NCI-H774 (cell line): Measurements from ENCODE around the gene ATP1A3.
"Not testable (repeated sequence)": the region's sequence is repeated elsewhere in the genome, so short reads cannot be mapped to it uniquely, and the experiment has no call there.

Experiments
- DNase-seq: peaks from one replicate; lab custom pipeline; 2025; lab: John Stamatoyannopoulos, UW

Gene ATP1A3

DNA sequence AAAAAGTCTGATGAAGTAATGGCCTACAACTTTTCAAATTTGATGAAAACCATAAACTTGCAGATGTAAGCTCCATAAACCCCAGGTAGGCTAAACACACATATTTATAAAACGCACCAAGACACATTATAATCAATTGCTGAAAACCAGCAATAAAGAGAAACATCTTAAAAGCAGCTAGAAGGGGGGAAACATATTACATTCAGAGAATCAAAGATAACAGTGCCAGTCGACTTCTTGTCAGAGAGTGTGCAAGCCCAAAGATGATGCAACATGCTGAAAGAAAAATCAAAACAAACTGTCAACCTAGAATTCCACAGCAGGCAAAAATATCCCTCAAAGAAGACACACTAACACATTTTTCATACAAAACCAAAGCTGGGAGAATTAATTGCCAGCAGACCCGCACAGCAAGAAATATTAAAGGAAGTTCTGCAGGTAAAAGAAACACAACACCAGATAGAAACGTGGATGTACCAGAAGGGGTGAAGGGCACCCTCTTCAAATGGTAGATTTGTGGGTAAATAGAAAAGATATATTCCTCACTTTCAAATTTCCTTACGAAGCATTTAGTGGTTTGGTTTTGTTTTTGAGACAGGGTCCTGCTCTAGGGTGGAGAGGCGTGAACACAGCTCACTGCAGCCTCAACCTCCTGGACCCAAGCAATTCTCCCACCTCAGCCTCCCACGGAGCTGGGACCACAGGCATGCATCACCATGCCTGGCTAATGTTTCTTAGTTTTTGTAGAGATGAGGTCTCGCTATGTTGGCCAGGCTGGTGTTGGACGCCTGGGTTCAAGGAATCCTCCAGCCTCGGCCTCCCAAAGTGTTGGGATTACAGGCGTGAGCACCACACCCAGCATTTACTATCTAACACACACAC, 16.5 kb upstream of the ATP1A3 start:
- DNase-seq: no peak

DNA sequence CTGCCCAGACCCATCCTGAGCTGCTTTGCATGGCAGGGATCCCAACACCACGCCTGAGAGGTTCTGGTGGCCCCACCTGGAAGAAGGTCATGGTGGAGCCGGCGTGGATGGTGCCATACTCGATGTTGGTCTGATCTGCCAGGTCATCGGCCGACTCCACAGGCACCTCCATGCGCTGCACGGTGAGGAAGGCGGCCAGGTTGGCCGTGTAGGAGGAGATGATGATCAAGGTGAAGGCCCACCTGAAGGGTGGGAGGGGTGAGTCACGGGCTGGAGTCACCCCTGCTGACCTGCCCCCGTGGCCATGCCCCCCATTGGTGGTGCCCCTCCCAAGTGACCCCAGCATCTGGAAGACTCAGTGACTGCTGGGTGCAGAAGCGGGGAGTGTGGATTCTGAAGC, 12.5 kb upstream of the ATP1A3 start:
- DNase-seq: no peak

DNA sequence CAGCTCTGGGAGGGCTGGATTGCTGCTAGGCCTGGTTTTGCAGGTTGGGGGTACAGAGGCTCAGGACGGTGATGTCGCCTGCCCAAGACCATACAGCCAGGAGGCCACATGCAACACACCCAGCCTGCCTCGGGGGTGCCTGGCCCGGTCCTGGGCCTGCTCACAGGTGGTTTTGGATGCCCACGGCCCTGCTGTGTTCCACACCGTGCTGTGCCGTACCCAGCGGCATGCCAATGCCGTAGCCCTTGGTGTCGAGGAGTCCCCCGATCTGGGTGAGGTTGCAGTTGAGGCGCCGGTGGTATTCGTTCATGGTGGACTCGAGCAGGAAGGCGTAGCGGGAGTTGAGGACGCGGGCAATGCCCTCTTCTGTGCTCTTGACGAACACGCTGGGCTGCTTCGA, 11.5 kb upstream of the ATP1A3 start:
- no peak for DNase-seq

DNA sequence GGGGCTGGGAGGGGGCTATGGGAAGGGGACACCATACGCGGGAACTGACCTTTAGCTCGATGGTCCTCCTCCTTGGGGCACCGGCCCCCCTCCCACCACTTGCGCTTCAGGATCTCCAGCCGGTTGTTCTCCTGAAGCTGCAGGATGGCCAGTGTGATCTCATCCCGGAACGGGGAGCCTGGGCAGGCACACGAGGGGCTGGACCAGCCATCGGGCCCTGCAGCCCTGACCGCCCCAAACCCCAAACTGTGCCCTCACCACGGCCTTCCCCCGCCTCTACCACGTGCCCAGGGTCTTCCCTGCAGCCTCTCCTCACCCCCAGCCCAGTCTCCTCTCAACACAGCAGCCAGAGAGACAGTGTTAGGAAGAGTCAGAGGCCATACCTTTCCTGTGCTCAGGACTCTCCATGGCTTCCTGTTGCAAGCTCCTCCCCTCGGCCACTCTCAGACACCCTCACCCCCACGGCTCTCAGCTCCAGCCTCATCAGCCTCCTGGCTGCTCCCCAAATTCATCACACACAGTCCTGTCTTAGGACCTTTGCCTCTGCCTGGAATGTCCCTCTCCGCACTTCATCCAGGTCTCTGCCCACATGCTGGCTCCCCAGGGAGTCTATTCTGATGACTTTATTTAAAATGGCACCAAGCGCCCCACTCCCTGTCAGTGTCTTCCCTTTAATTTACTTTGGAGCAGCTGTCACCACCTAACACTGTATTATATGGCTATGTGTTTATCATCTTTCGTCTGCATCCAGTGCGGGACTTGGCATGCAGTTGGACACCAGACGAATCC, 9.7 kb upstream of the ATP1A3 start:
- no peak for DNase-seq

DNA sequence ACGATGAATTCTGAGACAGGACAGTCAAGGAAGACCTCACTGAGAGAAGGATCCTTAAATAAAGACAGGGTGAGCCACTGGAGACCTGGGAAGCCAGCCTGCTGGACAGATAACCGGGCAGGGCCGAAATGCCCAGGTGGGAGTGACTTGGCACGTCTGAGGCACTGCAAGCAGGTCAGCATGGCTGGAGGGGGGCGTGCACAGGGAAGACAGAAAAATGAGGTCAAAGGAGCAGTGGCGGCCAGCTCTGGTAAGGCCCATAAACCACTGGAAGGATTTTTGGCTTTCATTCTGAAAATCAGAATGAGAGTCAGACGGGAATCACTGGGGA, 5.8 kb upstream of the ATP1A3 start:
- DNase-seq: no peak

DNA sequence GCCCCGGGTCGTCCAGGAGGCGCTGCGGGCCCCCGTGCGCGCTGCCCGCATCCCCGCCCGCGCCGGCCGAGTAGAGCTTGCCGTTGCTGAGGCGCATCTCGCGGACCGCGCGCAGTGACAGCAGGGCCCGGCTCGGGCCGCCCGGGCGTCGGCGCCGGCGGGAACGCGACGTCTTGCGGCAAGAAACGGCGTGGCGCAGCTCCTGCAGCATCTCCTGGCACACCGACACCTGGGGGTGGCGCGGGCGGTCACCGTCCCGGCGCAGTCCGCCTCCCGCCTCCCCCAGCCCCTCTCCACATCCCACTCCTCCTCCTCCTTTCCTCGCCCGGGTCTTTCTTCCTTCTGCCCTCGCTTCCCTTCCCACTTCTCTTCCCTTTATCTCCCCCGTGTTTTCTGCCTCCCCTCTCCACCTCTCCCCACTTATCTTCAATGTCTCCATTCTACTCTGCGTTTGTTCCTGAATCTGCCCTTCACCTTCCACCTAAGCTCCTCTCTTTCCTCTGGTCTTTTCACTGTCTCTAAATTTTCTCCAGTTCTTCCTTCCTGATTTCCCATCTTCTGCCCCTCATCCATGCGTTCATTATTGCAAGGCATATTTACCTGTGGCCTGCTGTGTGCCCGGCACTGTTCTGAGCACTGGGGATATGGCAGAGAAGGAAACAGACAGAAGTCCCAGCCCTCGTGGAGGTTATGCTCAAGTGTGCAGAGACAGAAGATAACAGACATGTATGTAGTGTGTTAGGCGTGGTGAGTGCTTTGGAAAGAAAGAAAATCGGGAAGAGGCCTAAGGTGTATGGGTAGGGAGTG, 5.2 kb upstream of the ATP1A3 start:
- DNase-seq: no peak

DNA sequence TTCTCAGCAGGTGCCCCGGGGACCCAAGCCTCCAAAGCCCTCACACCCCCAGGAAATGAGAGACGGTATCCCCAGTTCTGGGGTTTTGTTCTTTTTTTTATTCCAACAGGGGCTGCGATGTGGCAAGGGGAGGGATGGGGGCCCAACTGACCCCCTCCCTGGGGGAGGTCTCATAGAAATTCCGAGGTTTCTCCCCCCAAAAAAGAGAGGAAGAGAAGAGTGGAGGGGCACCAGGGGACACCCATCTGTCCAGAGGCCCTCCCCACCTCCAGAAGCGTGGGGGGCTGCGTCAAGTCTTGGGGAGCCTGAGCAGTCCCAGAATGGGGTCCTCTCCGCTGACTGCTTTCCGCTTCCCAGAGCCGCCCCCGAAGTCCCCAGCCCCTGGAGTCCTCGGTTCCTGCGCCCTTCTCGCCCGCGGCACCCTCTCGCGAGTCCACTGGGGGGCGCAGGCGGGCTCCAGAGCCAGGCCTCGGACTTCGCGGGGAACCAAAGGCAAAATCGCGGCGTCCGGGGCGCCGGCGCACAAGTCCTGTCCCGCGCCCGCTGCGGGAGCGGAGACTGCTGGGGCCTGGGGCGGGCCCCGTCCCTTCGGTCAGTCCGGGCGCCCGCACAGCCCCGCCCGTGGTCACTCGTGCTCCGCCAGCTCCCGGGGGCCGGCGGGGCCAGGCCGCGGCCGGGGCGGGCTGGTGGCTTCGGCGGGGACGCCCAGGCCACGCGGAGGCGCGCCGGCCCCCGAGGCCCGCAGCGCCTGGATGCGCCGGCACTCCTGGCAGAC, 4.4 kb upstream of the ATP1A3 start:
- DNase-seq: peak; percentile 16

DNA sequence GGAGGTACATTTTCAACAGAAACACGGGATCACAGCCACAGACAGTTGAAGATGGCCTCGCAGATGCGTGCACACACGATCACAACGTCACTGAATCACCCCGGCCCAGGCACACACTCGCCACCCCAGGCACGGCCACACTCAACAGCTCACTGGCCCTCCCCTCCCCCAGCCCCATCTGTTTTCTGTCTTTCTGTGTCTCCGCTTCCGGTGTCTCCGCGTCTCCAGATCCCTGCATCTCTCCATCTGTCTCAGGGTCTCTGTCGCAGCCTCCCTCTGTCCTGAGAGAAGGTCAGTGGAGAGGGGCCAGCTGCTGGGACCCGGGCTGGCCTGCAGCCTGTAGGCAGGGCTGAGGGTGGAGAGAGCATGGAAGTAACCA, 3.8 kb upstream of the ATP1A3 start:
- no peak for DNase-seq

DNA sequence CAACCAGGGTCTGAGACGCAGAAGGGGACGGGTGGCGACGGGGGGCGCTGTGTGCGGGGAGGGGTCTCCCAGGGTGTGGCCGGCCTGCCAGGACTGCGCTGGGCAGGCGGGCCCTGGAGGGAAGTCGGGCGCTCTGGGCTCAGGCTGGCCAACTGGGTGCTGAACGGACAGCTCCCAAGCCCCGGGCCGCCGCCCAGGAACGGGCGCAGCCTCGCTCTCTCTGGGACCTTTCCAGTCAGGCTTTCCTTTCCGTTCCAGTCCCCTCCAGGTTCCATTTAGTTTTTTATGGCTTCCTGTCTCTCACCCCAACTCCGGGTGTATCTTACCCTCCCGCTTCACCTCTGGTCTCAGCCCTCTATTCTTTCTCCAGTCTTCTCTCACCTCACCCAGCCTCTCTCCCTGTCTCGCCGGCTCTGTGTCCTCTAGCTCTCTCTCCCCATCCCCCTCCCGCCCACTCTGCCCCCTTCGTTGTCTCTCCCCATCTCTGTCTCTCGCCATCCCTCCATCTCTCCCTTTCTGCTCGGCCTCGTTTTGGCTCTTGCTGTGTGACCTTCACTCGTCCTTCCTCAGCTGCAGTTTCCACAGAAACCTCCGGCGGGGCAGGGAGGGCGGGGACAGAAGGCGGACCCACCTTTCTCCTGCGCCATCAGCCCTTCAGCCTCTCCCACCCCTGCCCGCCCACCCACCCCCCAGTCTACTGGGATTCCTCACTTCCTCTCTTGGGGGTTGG, 3.3 kb upstream of the ATP1A3 start:
- no peak for DNase-seq

DNA sequence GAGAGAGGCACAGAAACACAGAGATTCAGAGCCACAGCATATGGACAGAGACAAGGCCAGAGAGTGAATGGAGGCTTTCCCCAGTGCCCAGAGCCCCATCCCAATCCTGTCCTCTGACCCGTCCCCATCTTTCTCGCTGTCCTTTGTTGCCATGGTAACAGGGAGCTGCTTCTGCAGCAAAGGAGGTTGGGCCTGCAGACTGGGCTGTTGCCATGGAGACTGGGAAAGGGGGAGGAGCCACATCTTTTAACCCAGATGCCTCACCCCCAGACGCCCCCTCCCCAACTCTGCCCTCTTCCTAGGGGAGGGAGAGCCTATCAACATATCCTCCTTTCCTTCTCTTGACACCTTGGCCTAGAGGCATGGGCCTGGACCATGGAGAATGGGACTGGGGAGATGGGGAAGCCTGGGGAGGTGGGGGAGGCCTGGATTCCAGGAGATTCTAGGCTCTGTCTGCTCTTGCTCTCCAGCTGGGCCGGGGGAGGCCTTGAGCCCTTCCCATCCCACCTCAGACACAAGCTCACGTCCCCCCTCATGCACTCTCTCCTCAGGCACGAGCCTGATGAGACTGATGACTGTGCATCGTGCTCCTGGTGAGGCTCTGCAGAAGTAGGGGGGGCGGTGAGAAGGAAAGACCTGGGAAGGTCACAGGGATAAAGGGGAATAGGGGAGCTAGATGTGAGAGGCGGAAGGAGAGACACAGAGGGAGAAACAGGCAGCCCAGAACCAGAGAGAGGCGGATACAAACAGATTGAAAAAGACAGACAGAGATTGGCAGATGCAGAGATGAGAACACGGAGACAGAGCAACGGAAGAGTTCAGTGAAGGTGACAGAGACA, 2.1 kb upstream of the ATP1A3 start:
- no peak for DNase-seq

DNA sequence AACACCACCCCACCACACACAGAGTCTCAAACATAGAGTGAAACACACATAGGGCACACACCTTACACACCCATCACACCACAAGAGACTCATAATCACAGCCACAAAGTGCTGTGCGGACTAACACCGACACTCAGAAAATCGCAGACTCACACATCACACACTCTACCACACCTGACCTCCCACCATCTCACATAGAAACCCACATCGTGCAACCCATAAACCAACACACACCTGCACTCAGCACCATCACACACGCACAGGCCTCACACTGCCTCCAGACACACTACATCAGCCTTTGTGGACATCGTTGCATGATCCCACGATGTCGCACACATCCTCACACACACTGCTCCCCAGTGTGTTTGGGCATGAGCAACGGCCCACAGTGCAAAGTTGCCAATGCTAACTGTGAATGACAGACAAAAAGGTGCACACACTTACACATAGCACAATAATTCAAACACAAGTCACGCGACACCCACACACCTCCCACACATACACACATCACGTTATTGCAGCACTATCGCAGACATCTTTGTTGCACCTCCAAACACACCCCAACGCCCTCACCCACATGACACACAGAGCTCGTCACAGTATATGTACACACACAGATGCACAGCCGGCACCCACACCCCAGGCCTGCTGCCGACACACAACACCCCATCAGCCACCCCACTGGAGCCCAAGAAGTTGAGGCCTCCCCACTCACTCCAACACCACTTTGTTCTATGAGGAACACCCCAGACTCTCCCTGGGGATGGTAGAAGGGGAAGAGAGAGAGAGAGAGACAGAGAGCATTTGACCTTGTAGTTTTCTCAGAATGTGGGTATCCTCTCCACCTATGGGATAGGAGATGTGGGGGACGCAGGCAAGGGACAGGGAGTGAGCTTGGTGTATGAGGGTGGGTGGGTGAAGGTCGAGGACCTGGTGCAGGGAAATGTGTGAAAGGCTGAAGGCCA, 1.2 kb upstream of the ATP1A3 start:
- DNase-seq: no peak

DNA sequence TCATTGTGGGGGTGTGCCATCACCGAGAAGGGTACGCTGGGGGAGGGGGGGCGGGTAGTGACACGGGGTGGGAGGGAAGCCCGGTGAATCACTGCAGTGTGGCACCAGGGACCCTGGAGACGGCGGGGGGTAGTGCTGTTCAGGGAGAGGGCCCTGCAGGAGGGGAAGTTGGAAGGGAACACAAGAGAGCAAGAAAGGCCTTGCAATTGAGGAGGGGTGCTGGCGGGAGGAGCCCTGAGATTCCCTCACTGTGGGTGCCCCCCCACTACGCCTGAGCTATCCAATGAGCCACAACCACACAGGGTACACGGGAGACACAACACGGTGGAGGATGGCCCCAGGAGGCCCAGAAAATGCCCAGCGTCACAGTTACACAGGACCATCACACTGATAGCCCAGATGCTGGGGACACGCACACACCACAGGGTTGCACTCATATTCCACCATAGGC, 516 bp upstream of the ATP1A3 start:
- DNase-seq: no peak

DNA sequence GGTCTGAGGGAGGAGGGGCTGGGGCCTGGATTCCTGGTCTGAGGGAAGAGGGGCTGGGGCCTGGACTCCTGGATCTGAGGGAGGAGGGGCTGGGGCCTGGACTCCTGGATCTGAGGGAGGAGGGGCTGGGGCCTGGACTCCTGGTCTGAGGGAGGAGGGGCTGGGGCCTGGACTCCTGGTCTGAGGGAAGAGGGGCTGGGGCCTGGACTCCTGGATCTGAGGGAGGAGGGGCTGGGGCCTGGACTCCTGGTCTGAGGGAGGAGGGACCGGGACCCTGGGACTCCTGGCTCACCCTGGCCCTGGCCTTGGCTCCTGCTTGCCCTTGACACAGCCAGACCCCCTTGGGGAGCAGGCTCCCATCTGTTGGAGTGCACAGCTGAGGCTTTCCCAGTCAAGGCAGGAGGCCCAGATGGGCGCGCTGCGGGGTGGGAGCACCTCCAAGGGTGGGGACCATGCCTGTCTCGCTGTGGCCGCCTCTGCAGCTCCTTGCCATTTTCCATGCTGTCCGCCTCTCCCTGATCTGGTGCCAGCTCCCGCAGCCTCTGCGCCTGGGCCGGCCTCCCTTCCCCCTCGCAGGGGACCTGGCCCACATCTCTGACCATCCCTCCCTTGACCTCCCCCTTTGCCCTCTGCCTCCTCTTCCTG, 2.0 kb downstream of the ATP1A3 start:
- not testable (repeated sequence) for DNase-seq

DNA sequence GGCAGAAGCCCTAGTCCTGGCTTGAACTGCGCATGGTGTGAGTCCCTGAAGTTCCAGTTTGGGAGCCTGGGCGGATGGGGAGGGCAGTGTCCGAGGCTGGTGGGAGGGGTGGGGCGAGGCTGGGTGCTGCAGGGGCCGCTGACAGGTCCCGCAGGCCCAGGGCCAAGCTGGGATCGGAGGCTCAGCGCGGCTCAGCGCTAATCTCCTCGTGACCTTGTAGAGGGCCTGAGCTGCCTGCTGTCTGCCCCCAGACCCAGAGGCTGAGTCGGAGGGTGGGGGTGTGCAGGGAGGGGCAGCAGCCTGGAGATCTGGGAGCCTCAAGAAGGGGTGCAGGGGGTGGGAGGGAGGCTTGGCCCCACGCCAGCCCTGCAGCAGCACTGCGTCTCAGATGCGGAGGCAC, 3.0 kb downstream of the ATP1A3 start:
- DNase-seq: no peak

DNA sequence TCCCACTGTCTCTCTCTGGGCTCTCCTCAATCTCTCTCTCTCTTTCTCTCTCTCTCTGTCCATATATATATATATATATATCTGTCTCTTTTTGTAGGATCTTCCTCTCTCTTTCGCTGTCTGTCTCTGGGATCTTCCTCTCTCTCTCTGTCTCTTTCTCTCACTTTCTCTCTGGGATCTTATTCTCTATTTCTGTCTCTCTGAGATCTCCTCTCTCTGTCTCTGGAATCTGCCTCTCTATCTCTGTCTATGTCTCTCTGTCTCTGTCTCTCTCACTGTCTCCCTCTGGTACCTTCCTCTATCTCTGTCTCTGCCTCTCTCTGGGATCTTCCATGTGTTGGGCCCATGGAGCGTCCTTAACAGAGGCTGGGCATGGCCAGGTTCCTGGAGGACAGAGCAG, 3.4 kb downstream of the ATP1A3 start:
- DNase-seq: no peak

DNA sequence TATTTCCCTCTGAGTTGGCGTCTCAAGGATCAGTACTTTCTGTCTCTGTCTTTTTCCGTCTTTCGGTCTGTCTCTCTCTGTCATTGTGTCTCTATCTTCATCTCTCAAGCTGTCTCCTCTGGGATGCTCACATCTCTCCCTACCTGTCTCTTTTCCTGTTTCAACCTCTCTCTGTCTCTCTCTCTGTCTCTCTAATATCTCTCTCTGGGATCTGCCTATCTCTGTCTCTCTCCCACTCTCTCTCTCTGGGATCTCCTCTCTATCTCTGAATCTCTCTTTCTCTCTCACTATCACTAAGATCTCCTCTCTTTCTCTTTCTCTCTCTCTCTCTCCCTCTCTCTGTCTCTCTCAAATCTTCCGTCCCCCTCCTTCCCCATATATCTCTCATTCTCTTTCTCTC, 4.0 kb downstream of the ATP1A3 start:
- no peak for DNase-seq

DNA sequence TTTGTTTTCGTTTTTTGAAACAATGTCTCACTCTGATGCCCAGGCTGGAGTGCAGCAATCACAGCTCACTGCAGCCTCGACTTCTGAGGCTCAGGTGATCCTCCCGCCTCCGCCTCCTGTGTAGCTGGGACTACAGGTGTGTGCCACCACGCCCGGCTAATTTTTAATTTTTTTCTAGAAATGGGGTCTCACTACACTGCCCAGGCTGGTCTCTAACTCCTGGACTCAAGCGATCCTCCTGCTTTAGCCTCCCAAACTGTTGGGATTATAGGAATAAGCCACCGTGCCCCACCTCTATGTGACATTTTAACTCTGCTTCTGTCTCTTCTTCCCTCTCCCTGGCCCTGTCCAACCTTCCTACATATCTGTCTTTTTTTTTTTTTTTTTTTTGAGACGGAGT, 5.1 kb downstream of the ATP1A3 start:
- no peak for DNase-seq

DNA sequence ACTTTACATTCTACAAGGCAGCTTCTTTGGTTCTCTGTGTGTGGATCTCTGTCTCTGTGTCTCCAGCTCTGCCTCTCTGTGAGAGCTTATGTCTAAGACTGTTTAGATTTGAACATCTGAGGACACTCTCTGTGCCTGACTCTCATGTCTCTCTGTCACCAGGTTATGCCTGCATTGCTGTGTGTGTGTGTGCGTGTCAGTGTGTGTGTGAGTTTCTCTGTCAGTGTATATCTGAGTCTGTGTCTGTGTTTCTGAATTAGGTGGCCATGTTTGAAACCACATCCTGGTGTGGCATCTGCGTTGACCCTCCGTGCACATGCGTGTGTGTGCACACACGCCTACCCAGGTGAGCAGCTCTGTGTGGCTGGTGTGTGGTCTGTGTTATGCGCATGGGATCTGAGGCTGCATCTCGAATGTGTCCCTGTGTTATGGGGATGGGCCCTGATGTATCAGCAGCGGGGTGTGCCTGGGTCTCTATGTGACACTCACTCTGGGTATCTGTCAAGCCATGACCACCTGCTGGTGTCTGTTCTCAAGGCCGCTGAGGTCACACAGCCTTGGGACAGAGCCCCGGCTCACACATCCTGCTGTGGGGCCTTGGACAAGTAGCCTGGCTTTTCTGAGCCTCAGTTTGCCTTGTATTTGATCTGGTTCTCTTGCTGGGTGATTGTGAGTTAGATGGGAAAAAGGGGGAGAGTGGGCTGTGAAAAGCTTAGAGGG, 6.7 kb downstream of the ATP1A3 start:
- DNase-seq: no peak
